Posterior cingulate gyrus (tissue), 11 donors: ENCODE measurements around the gene SUSD2.
"Not testable (repeated sequence)": the region's sequence is repeated elsewhere in the genome, so short reads cannot be mapped to it uniquely, and the experiment has no call there.

Experiments used
- DNase-seq, 10 donors: peaks; one replicate each; pipeline versions ENCODE4 v3.0.0 to v3.0.0-alpha.2; 2020 to 2021; ENCODE audit warnings: mixed read lengths in 3 of 10
- intact Hi-C: fragments of 100-400 bp; cut with DNase I; formaldehyde crosslinking; loops from one replicate; pipeline ENCODE4 v1.15.1; 2023

The SUSD2 gene

DNA sequence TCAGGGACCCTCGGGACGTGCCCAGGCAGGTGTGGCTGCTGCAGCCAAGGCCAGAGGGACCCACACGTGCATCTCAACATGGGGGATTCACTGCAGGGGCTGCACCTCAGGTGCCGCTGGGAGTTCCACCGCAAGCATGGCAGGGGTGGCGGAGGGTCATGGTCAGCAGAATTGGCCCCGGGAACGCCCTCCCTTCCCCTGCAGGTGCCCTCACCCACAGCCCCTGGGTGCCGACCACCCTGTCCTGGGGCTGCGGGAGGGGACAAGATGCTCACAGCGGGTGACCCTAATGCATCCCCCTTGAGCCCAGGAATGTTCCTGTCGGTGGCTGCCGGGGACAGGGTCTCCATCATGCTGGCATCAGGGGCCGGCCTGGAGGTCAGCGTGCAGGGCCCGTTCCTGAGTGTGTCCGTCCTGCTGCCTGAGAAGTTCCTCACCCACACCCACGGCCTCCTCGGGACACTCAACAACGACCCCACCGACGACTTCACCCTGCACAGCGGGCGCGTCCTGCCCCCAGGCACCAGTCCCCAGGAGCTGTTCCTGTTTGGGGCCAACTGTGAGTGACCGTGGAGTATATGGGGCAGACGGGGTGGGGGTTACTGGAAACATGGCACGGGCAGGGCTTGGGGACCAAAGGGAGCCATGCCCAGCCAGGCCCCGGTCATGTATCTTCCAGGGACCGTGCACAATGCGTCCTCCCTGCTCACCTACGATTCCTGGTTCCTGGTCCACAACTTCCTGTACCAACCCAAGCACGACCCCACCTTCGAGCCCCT, 5.8 kb downstream of the SUSD2 start:
- DNase-seq, result peak in 4 of 10 donors; percentile 2 to 77 (median 60)

DNA sequence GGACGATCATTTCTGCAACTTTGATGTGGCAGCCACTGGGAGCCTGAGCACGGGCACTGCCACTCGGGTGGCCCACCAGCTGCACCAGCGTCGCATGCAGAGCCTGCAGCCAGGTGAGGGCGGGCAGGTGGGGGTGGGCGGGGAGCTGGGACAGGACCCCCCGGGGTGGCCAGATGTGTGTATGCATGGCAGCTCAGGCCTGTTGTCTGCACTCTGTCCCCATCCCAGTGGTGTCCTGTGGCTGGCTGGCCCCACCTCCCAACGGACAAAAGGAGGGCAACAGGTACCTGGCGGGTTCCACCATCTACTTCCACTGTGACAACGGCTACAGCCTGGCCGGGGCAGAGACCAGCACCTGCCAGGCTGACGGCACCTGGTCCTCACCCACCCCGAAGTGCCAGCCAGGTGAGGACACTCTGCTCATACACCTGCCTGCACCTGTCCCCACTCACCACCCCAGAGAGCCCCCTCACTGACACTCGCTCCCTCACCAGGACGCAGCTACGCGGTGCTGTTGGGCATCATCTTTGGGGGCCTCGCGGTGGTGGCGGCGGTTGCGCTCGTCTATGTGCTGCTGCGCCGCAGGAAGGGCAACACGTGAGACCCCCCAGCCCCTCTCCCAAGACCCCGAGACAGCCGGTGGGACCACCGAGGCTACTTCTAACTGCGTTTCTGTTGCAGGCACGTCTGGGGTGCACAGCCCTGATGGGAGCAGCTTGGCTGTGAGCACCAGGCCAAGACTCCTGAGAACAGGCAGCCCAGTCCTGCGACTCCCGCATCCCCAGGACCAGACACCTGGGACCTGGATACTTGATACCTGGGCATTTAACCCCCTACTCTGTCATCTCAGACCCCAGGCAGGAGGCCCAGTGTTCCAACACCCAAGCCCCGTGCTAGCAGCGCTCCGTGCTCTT, 6.7 kb downstream of the SUSD2 start:
- intact Hi-C loops, result loop anchor here (5.0 kb wide), 1 partner anchor 59 kb away; the partner anchor contains the start of gene GGT5
- peak in 4 of 10 donors; percentile 8 to 76 (median 62) for DNase-seq

More for the DNA sequence above, 5.8 kb downstream of the SUSD2 start:
- intact Hi-C loops, result loop anchor here (5.0 kb wide), 1 partner anchor 60 kb away; the partner anchor contains the start of gene GGT5

GRCh38 chr22:24188705-24189248, 7.5 kb downstream of the SUSD2 start:
- peak in 3 of 10 donors; percentile 0 to 74 (median 63) for DNase-seq
- intact Hi-C loops, result loop anchor here (5.0 kb wide), 1 partner anchor 59 kb away; the partner anchor contains the start of gene GGT5

DNA sequence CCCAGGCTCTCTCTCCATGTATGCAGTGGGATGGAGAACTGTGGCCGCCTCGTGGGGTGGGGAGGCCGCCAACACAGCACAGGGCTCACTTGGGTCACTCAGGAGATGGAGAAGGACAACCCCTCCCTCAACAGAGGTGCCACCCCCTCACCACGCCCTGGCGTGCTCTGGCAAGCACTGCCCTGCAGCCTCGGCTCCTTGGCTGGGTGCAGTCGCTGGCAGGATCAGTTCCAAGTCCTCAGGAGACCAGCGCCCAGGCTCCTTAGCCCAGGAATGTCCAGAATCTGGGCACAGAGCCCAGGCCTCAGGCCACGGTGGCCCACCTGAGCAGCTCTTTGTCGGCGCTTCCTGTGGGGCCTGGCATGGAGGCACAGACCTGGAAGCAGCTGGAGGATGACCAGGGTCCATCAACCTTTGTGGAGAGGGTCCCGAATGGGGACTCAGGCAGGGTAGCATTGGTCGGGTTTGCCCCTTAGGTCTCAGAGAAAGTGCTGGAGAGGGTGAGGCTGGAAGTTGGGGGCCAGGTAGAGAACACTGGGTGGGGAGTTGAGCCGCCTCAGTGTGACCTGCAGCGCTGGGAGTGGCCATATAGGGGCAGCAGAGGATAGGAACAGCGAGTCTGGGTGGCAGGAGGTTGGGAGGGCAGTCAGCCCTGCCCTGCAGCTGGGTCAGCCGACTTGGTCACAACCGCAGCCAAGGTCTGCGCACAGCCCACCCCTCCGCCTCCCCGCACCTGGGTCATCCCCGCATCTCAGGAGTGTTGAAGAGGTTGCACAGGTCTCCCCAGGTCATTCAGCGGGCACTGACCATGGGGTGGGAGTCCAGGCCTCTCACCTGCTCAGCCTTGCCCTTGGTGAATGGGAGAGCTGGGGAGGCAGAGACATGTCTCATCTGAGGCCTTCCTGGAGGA, 8.2 kb downstream of the SUSD2 start:
- peak in 8 of 10 donors; percentile 39 to 92 (median 54) for DNase-seq
- intact Hi-C loops, result loop anchor here (5.0 kb wide), 1 partner anchor 58 kb away; the partner anchor contains the start of gene GGT5

DNA sequence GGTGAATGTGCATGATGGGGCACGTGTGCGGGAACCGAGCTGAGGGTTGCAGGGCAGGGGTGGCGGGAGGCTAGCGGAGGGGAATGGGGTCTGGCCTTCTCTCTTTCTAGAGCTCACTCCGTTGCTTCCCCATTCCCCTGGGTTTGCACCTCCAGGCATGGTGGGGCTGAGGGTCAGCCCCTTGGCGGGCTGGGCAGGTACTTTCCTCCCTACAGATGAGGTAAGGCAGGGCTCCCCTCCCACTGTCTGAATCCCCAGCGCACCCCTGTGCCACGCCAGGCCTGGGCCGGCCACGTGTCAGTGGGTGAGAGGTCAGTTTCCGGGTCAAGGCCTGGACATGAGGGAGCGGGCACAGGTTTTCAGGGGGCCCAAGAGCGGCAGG, 8.9 kb downstream of the SUSD2 start:
- intact Hi-C loops, result no loop called here
- DNase-seq, result peak in 4 of 10 donors; percentile 1 to 74 (median 66)

- intact Hi-C loops, result no loop called here
Measured at GRCh38 chr22:24190596-24191208, 9.4 kb downstream of the SUSD2 start.

GRCh38 chr22:24191381-24191841, 10.1 kb downstream of the SUSD2 start:
- DNase-seq, result peak in 3 of 10 donors; percentile 51 to 79 (median 64)
- intact Hi-C loops, result no loop called here

More at GRCh38 chr22:24190596-24191208, 9.4 kb downstream of the SUSD2 start:
- DNase-seq, result peak in 3 of 10 donors; percentile 39 to 76 (median 58)

- peak in 4 of 10 donors; percentile 1 to 72 (median 55) for DNase-seq
- intact Hi-C loops, result no loop called here
Measured at GRCh38 chr22:24191893-24192292, 10.6 kb downstream of the SUSD2 start.

GRCh38 chr22:24198682-24199052, 17.4 kb downstream of the SUSD2 start:
- DNase-seq, result peak in 2 of 10 donors; percentile 7 to 35

DNA sequence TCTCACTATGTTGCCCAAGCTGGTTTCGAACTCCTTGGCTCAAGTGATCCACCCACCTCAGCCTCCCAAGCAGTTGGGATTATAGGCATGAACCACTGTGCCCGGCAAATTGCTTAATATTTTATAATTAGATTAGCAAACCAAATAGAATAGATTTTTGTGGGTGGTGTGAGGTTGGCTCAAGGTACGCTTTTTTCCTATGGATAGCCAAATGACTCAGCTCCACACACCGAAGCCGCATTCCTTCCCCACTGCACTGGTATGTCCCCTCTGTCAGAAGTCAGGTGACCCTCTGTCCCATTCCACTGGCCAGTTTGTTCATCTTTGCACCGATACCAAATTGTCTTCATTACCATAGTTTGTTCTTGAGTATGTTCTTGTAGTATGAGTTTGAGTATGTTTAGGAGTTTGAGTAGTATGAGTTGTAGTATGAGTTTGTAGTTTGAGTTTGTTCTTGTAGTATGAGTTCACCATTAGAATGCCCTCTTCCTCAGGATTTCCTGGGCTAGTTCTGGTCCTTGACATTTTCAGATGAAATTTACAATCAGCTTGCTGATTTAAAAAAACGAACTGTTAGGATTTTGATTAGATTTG, 19.4 kb downstream of the SUSD2 start:
- intact Hi-C loops, result no loop called here
- DNase-seq, result peak in 3 of 10 donors; percentile 8 to 50 (median 8)

More at GRCh38 chr22:24198682-24199052, 17.4 kb downstream of the SUSD2 start:
- intact Hi-C loops, result no loop called here

DNA sequence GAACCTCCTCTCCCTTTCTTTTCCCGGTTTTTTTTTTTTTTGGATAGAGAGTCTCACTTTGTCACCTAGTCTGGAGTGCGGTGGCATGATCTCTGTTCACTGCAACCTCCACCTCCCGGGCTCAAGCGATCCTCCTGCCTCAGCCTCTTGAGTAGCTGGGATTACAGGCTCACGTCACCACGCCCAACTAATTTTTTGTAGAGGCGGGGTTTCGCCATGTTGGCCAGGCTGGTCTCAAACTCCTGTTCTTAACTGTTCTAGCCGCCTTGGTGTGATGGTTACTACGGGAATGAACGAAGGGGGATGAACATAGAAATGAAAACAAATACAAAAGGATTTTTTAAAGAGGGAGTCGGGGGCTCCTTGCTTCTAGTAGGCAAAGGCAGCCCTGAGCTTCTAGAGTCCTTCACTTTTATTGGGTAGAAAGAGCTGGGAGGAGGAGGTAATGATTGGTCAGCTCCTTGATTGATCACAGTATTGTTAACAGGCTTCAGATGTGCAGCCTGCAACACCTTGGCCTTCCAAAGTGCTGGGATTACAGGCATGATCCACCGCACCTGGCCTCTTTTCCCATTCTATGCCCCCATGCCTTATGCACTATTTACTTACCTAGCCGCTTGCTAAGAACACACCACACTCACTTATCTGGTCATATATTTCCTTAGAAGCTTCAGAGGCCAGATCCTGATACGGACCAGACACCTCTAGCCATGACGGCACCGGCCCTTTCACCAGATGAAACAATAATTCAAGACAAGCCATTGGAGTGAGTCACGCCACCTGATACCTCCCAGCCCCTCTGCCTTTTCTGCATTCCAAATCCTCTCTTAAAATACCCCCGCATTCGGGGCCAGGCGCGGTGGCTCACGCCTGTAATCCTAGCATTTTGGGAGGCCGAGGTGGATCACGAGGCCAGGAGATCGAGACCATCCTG, 20.7 kb downstream of the SUSD2 start:
- intact Hi-C loops, result no loop called here
- peak in 2 of 10 donors; percentile 31 to 37 for DNase-seq

GRCh38 chr22:24203856-24204255, 22.6 kb downstream of the SUSD2 start:
- DNase-seq, intact Hi-C loops: not testable (repeated sequence)

GRCh38 chr22:24205438-24206195, 24.3 kb downstream of the SUSD2 start:
- intact Hi-C loops, result no loop called here
- DNase-seq, result peak in 2 of 10 donors; percentile 12 to 20

DNA sequence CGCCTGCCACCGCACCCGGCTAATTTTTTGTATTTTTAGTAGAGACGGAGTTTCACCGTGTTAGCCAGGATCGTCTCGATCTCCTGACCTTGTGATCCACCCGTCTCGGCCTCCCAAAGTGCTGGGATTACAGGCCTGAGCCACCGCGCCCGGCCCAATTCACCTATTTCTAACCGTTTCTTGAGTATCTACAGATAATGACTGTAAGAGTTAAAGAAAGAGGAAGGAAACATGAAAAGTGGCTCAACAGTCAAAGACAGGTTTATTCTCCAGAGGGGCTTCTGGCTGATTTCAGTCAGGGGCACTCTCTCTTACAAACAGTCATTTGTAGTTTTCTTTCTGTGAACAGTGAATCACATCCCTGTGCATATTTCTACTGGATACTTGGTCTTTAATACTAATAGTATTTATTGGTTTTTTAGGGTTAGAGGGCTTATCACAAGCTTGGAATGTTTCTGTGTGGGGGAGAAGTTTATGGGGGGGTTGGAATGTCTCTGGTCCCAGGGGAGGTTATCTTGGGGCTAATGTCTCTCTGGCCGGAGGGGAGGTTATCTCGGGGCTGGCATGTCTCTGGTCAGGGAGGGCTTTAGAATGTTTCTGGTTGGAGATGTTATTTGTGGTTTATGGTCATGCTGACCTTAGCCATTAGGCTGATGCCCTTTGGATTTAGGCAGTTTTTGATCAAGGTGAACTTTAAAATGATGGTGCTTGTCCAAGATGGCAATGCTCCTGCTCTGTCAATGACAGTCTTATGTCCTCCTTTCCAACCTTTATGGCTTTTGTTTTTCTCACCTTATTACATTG, 25.4 kb downstream of the SUSD2 start:
- intact Hi-C loops, result not testable (repeated sequence)
- peak in 2 of 10 donors; percentile 52 to 53 for DNase-seq

DNA sequence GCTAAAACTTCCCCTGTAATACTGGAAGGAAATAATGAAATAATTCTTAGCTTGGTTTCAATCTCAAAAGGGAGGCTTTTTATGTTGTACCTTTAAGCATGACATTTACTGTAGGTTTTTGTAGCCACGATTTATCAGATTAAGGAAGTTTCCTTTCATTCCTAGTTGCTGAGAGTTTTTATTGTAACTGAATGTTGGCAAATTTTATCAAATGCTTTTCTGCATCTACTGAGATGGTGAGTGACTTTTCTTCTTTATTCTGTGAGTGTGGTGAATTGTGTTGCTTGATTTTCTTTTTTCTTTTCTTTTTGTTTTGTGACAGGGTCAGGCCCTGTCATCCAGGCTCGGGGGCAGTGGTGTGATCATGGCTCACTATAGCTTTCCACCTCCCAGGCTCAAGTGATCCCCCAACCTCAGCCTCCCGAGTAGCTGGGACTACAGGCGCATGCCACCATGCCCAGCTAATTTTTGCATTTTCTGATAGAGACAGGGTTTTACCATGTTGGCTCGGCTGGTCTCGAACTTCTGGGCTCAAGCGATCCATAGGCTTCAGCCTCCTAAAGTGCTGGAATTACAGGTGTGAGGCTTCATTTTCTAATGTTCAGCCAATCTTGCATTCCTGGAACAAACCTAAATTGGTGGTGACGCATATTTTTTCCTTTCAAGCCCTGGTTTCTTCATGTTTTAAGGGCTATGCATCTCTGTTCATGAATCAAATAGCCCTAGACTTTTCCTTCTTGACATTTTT, 26.2 kb downstream of the SUSD2 start:
- DNase-seq, result peak in 2 of 10 donors; percentile 22 to 25
- intact Hi-C loops, result no loop called here
